Vagina (tissue), 2 donors: Measurements from ENCODE around the gene TEX54.

Experiments
- CTCF ChIP-seq, 3 experiments: fragments of 450-650 bp in 2 of 3; fragments of 200-600 bp in 1 of 3; sonication (generic) in 1 of 3; IDR thresholded peaks; one replicate each; pipeline ENCODE4 v1.5.1; 2017 to 2019; ENCODE audit warnings: antibody characterized with exemption in 3 of 3, mild to moderate bottlenecking in 2 of 3, moderate library complexity in 2 of 3
- POLR2AphosphoS5 ChIP-seq, 2 donors: sonication (generic); formaldehyde crosslinking; IDR thresholded peaks; one replicate each; pipeline ENCODE4 v1.9.0; 2017; ENCODE audit warnings: antibody characterized with exemption in 2 of 2, mild to moderate bottlenecking in 2 of 2, low read depth in 1 of 2; ENCODE audit not compliant: insufficient read depth in 1 of 2

- TF ChIP-seq CTCF (IDR thresholded peaks at IDR 0.05) (no peak), POLR2AphosphoS5 (IDR thresholded peaks at IDR 0.05; ENCODE audit: insufficient read depth in 1 of 2, low read depth in 1 of 2) (no peak)
Measured at GRCh38 chr11:62860835-62861563, 28.4 kb upstream of the TEX54 start.
